HepG2 (cell line): ENCODE results near the gene MAPK11. TPM values are rescaled to one million over a fixed set of nuclear protein-coding genes. Genes with fewer than 3 reads are reported as not detected.
A peak's percentile ranks its signal among the peaks of the same experiment; 100 is the strongest.

Experiments
- ATAC-seq: fragments of 200-7000 bp; cut with Tn5 transposase; 3 replicates; pipeline ENCODE4 v1.9.1; 2020; ENCODE audit warnings: mild to moderate bottlenecking, moderate library complexity
- BruUV-seq: library from RNA; stranded (reverse); fragments of 400-500 nt; replicated peaks from 2 replicates; lab custom pipeline; 2021; lab: Mats Ljungman, UMichigan
- CTCF ChIA-PET: fragments of 300-600 bp; formaldehyde crosslinking; extraction: SDS; loops from one replicate; lab custom pipeline; 2021; ENCODE audit warnings: low total read pairs, inconsistent platforms, low intra/inter-chr PET ratio; lab: Yijun Ruan, JAX
- POLR2A ChIA-PET: fragments of 350-600 bp; sonication (Branson Sonifier 250); formaldehyde crosslinking; loops from one replicate; lab custom pipeline; 2020; ENCODE audit warnings: antibody characterized with exemption, inconsistent platforms; lab: Yijun Ruan, JAX
- DNase-seq: peaks from one replicate; pipeline ENCODE4 v3.0.0-alpha.2; 2015; ENCODE audit warnings: low spot score
- FAIRE-seq: peaks from 3 replicates; lab custom pipeline; 2011; peaks lifted over from hg19 to GRCh38; lab: Jason Lieb, UNC
- H2AFZ ChIP-seq: one replicate; pipeline ENCODE4 v1.6.1; 2011; ENCODE audit warnings: low read length, inconsistent platforms
- H3K27ac ChIP-seq: fragments of 300-600 bp; 3 replicates; pipeline ENCODE4 v1.8.0; 2011; ENCODE audit warnings: mixed run types, mild to moderate bottlenecking, mixed read lengths, low read length, inconsistent platforms; ENCODE audit not compliant: insufficient read depth; ENCODE audit errors: extremely low read length
- H3K27me3 ChIP-seq, 2 experiments: fragments of 200-600 bp in 1 of 2; 2 replicates in 1 of 2; 3 replicates in 1 of 2; pipeline versions ENCODE4 v1.6.0 to v1.8.0; 2011; ENCODE audit warnings: low read length in 2 of 2, mild to moderate bottlenecking in 2 of 2, moderate library complexity in 2 of 2, inconsistent platforms in 1 of 2; ENCODE audit not compliant: insufficient read depth in 2 of 2, control insufficient read depth in 1 of 2
- H3K36me3 ChIP-seq, 2 experiments: fragments of 200-600 bp in 1 of 2; replicated peaks in 1 of 2; 2 replicates in 1 of 2; 3 replicates in 1 of 2; pipeline versions ENCODE4 v1.5.1 to v1.8.0; 2011; ENCODE audit warnings: low read length in 2 of 2, inconsistent platforms in 1 of 2; ENCODE audit not compliant: insufficient read depth in 2 of 2, control insufficient read depth in 1 of 2
- H3K4me1 ChIP-seq: 2 replicates; pipeline ENCODE4 v1.5.1; 2012; ENCODE audit warnings: low read length, inconsistent platforms; ENCODE audit not compliant: insufficient read depth
- H3K4me2 ChIP-seq: 2 replicates; pipeline ENCODE4 v1.6.0; 2011; ENCODE audit warnings: low read depth, low read length, inconsistent platforms
- H3K4me3 ChIP-seq, 3 experiments: fragments of 200-600 bp in 1 of 3; sonication (generic), shearing (Covaris generic) in 1 of 3; replicated peaks in 1 of 3; 2 replicates each; pipeline ENCODE4 v1.5.1; 2011 to 2016; ENCODE audit warnings: low read length in 3 of 3, inconsistent platforms in 2 of 3, low read depth in 2 of 3, mild to moderate bottlenecking in 2 of 3, control low read depth in 1 of 3, mixed read lengths in 1 of 3; ENCODE audit not compliant: insufficient read depth in 1 of 3
- H3K79me2 ChIP-seq: one replicate; pipeline ENCODE4 v1.6.1; 2011; ENCODE audit warnings: low read length, inconsistent platforms; ENCODE audit not compliant: insufficient read depth
- H3K9ac ChIP-seq: 2 replicates; pipeline ENCODE4 v1.6.0; 2011; ENCODE audit warnings: mild to moderate bottlenecking, low read depth, low read length, inconsistent platforms; ENCODE audit not compliant: insufficient read depth
- H3K9me3 ChIP-seq: 2 replicates; pipeline ENCODE4 v1.5.1; 2012; ENCODE audit warnings: mild to moderate bottlenecking, low read length
- H4K20me1 ChIP-seq: 2 replicates; pipeline ENCODE4 v1.6.0; 2011; ENCODE audit warnings: inconsistent platforms, mild to moderate bottlenecking, low read length, moderate library complexity; ENCODE audit not compliant: insufficient read depth
- AGO2 ChIP-seq: fragments of 200-400 bp; formaldehyde crosslinking; optimal IDR thresholded peaks from 2 replicates; pipeline ENCODE3; 2017; ENCODE audit warnings: mild to moderate bottlenecking, low read depth, low read length, moderate library complexity
- BATF2 ChIP-seq: sonication (generic); formaldehyde crosslinking; IDR thresholded peaks from 2 replicates; pipeline ENCODE4 v1.8.0; 2022; ENCODE audit warnings: mild to moderate bottlenecking, missing genetic modification reagents, moderate library complexity
- KAT2B ChIP-seq: fragments of 150-350 bp; IDR thresholded peaks from 2 replicates; pipeline ENCODE4 v1.6.1; 2014; ENCODE audit warnings: low read depth, low read length, borderline replicate concordance
- MNT ChIP-seq: fragments of 450-650 bp; IDR thresholded peaks from 2 replicates; pipeline ENCODE4 v1.6.1; 2016
- NR0B2 ChIP-seq: sonication (generic); formaldehyde crosslinking; IDR thresholded peaks from 2 replicates; pipeline ENCODE4 v1.4.0; 2020; ENCODE audit warnings: mild to moderate bottlenecking, missing genetic modification reagents
- RELA ChIP-seq: sonication (generic); formaldehyde crosslinking; IDR thresholded peaks from 2 replicates; pipeline ENCODE4 v1.4.0; 2020; ENCODE audit warnings: missing genetic modification reagents
- REPIN1 ChIP-seq: sonication (generic); formaldehyde crosslinking; IDR thresholded peaks from 2 replicates; pipeline ENCODE4 v1.8.0; 2022; ENCODE audit warnings: missing genetic modification reagents, low read depth, mild to moderate bottlenecking, borderline replicate concordance
- SMARCC2 ChIP-seq: fragments of 450-650 bp; IDR thresholded peaks from 2 replicates; pipeline ENCODE4 v1.6.1; 2017; ENCODE audit warnings: antibody characterized with exemption, mild to moderate bottlenecking
- SNAI1 ChIP-seq: sonication (generic); formaldehyde crosslinking; IDR thresholded peaks from 2 replicates; pipeline ENCODE4 v1.5.0; 2020; ENCODE audit warnings: mild to moderate bottlenecking, missing genetic modification reagents, borderline replicate concordance
- ZBTB44 ChIP-seq: sonication (generic); formaldehyde crosslinking; IDR thresholded peaks from 2 replicates; pipeline ENCODE4 v1.4.0; 2020; ENCODE audit warnings: missing genetic modification reagents
- ZNF850 ChIP-seq: sonication (generic); formaldehyde crosslinking; conservative IDR thresholded peaks from 2 replicates; pipeline ENCODE4 v1.9.0; 2021; ENCODE audit warnings: mild to moderate bottlenecking, missing genetic modification reagents
- WGBS: methylation state at CpG from one replicate; pipeline ENCODE4 v1.1.6; 2017; ENCODE audit warnings: low lambda C conversion rate; 5-methylcytosine and 5-hydroxymethylcytosine counted together
- in situ Hi-C: cut with HindIII; loops from 2 replicates; pipeline ENCODE4 v1.10.0; 2017; ENCODE audit warnings: low pct_unique_long_range_greater_than_20kb; ENCODE audit not compliant: extremely low pct_ligation_motif_present
- intact Hi-C: fragments of 100-400 bp; cut with micrococcal nuclease; formaldehyde crosslinking; loops from one replicate; pipeline ENCODE4 v1.10.0; 2022; ENCODE audit not compliant: unreplicated experiment
- polyA plus RNA-seq, 8 experiments: library from polyadenylated mRNA; depleted of rRNA in 3 of 8; stranded (reverse) in 7 of 8; unstranded in 1 of 8; fragments of >200 nt; fragmentation: Illumina TruSeq in 4 of 8; extraction: Trizol in 4 of 8; gene quantifications; 2 replicates each; pipeline versions ENCODE4 v1.2.1 to v1.2.3, GENCODE V29; 2011 to 2016; ENCODE audit warnings: low read depth in 4 of 8, missing spikeins in 1 of 8, mixed read lengths in 1 of 8; ENCODE audit not compliant: insufficient read depth in 1 of 8
- total RNA-seq, 5 experiments: library from RNA; depleted of rRNA; stranded (reverse); fragments of >200 nt; fragmentation: Illumina TruSeq; extraction: Trizol; gene quantifications; 2 replicates each; pipeline ENCODE4 v1.2.3, GENCODE V29; 2016; ENCODE audit warnings: low read depth in 1 of 5

Gene MAPK11
- total and polyA plus RNA-seq, 2 of the 13 experiments (the other 11 are each of a cell fraction or from before 2014, with no cell fraction given) = 0.15 to 0.17 TPM

- BruUV-seq = no TSS peak
- ATAC-seq (no peak), DNase-seq (no peak)
- CTCF ChIA-PET = interaction anchor here (1.0 to 1.3 kb wide), 2 partner anchors 48 to 63 kb away, joined by 3 to 4 read pairs; partner anchors contain the start of gene DENND6B
- Histone ChIP-seq H4K20me1 (0 out of 2 replicates have a peak, but pooled peaks cover 3% of the 10 kb centered on the region), H3K36me3 (peaks cover 36 to 45% of the 10 kb centered on the region in 2 experiments; a peak in 4 of 5 replicates), H3K79me2 (no peaks in the 10 kb centered on the region), H3K27ac (no peak overlapping the region), H3K4me2 (no peak overlapping the region), H3K9ac (no peak overlapping the region), H2AFZ (no peak overlapping the region), H3K9me3 (no peaks in the 10 kb centered on the region)
- WGBS = 98% methylated on average over 18 of the region's 30 CpGs
- intact Hi-C loops = no loop called here
- TF ChIP-seq MNT (peak; percentile 85), SMARCC2 (no peak), AGO2 (peak; percentile 35)
- TF ChIP-seq, all 625 proteins: peak for 2
- in situ Hi-C loops = loop anchor here (5.0 kb wide), 1 partner anchor 48 kb away; the partner anchor contains the start of gene DENND6B
- POLR2A ChIA-PET = interaction anchor here (0.6 to 0.9 kb wide), 2 partner anchors 13 to 16 kb away, joined by 3 read pairs; no protein-coding TSS in a partner anchor
- no peak overlapping the region for H3K4me3 ChIP-seq
- peaks cover 2% of the 10 kb centered on the region for H3K4me1 ChIP-seq
- no peak for FAIRE-seq
- no peaks in the 10 kb centered on the region for H3K27me3 ChIP-seq
Measured at GRCh38 chr22:50278956-50279619, 8.9 kb upstream of the MAPK11 start.

- no peak overlapping the region for H3K4me2 ChIP-seq
- no peak for ATAC-seq
- no peak overlapping the region for H3K27ac ChIP-seq
- 0 out of 2 replicates have a peak, but pooled peaks cover 3% of the 10 kb centered on the region for H4K20me1 ChIP-seq
- H3K27me3 ChIP-seq = no peaks in the 10 kb centered on the region
- intact Hi-C loops (no loop called here), in situ Hi-C loops (loop anchor here (5.0 kb wide), 1 partner anchor 49 kb away; the partner anchor contains the start of gene DENND6B)
- no peak for FAIRE-seq
- H2AFZ ChIP-seq = no peak overlapping the region
- ChIA-PET POLR2A (no interaction called here), CTCF (interaction anchor here (0.6 to 1.3 kb wide), 3 partner anchors 48 to 192 kb away, joined by 3 to 4 read pairs (median 3); partner anchors contain the start of gene DENND6B)
- H3K36me3 ChIP-seq = peaks cover 34 to 45% of the 10 kb centered on the region in 2 experiments; a peak in 4 of 5 replicates
- no peak for DNase-seq
- no peak overlapping the region for H3K4me3 ChIP-seq
- WGBS = no CpG with 5 or more reads among the region's 21 CpGs
- H3K9me3 ChIP-seq = no peaks in the 10 kb centered on the region
- no peak overlapping the region for H3K9ac ChIP-seq
- H3K4me1 ChIP-seq = peaks cover 6% of the 10 kb centered on the region
- no TSS peak for BruUV-seq
- H3K79me2 ChIP-seq = no peaks in the 10 kb centered on the region
- TF ChIP-seq NR0B2 (CRISPR knock-in tag) (no peak), ZBTB44 (CRISPR knock-in tag) (no peak), ZNF850 (CRISPR knock-in tag) (no peak), KAT2B (no peak), REPIN1 (CRISPR knock-in tag) (no peak), RELA (no peak), SNAI1 (CRISPR knock-in tag) (no peak), BATF2 (CRISPR knock-in tag) (no peak)
Measured at GRCh38 chr22:50278461-50278860, 8.3 kb upstream of the MAPK11 start.
